K562 (cell line): Measurements from ENCODE around the gene SH2B2. TPM values are rescaled to one million over a fixed set of nuclear protein-coding genes. Genes with fewer than 3 reads are reported as not detected.

Experiments
- ARID3B ChIP-seq: fragments of 250-450 bp; sonication (Bioruptor Pico); IDR thresholded peaks from 2 replicates; pipeline ENCODE4 v1.4.0; 2020; ENCODE audit warnings: borderline replicate concordance
- CGGBP1 ChIP-seq: fragments of 250-450 bp; sonication (Bioruptor Pico); IDR thresholded peaks from 2 replicates; pipeline ENCODE4 v1.9.0; 2021; ENCODE audit warnings: mild to moderate bottlenecking
- DLX4 ChIP-seq: fragments of 250-450 bp; sonication (Bioruptor Pico); IDR thresholded peaks from 2 replicates; pipeline ENCODE4 v1.6.1; 2021; ENCODE audit warnings: mild to moderate bottlenecking
- E2F5 ChIP-seq: sonication (generic); formaldehyde crosslinking; IDR thresholded peaks from 2 replicates; pipeline ENCODE4 v1.8.0; 2022; ENCODE audit warnings: mild to moderate bottlenecking, missing genetic modification reagents
- FOXJ2 ChIP-seq: fragments of 200-800 bp; sonication (Bioruptor generic); IDR thresholded peaks from 2 replicates; pipeline ENCODE4 v1.6.1; 2016; ENCODE audit warnings: missing genetic modification characterization, missing compliant biosample characterization
- GTF2B ChIP-seq: IDR thresholded peaks from 2 replicates; pipeline ENCODE4 v1.6.1; 2011; ENCODE audit not compliant: insufficient read length; ENCODE audit errors: extremely low read depth
- MEIS2 ChIP-seq: fragments of 450-650 bp; IDR thresholded peaks from 2 replicates; pipeline ENCODE4 v1.6.1; 2014; ENCODE audit warnings: mild to moderate bottlenecking; ENCODE audit not compliant: partially characterized antibody
- PHB2 ChIP-seq: fragments of 450-650 bp; IDR thresholded peaks from 2 replicates; pipeline ENCODE4 v1.6.1; 2017; ENCODE audit warnings: low read depth
- POLR2AphosphoS5 ChIP-seq: IDR thresholded peaks from 2 replicates; pipeline ENCODE4 v1.6.1; 2011; ENCODE audit warnings: mild to moderate bottlenecking, low read depth, low read length, moderate library complexity; ENCODE audit not compliant: control insufficient read depth, insufficient read depth
- RBM14 ChIP-seq: fragments of 200-400 bp; formaldehyde crosslinking; IDR thresholded peaks from 2 replicates; pipeline ENCODE4 v1.6.1; 2018; ENCODE audit warnings: low read depth, mild to moderate bottlenecking, low read length, moderate library complexity, borderline replicate concordance; ENCODE audit not compliant: insufficient read depth
- SMAD1 ChIP-seq: fragments of 150-350 bp; IDR thresholded peaks from 2 replicates; pipeline ENCODE4 v1.6.1; 2014; ENCODE audit warnings: low read length, low read depth; ENCODE audit not compliant: partially characterized antibody
- UBTF ChIP-seq, 2 experiments: IDR thresholded peaks; 2 replicates each; pipeline ENCODE4 v1.6.1; 2012; ENCODE audit warnings: improper control_type of control experiment in 2 of 2, low read depth in 2 of 2, low read length in 2 of 2, borderline replicate concordance in 1 of 2
- ZBTB5 ChIP-seq: fragments of 450-650 bp; IDR thresholded peaks from 2 replicates; pipeline ENCODE4 v1.6.1; 2017; ENCODE audit warnings: antibody characterized with exemption
- ZNF324 ChIP-seq: fragments of 250-450 bp; sonication (Bioruptor Pico); IDR thresholded peaks from 2 replicates; pipeline ENCODE4 v1.4.0; 2020; ENCODE audit warnings: mild to moderate bottlenecking
- ZNF57 ChIP-seq: fragments of 450-650 bp; formaldehyde crosslinking; IDR thresholded peaks from 2 replicates; pipeline ENCODE4 v1.4.0; 2020; ENCODE audit warnings: mild to moderate bottlenecking, moderate library complexity
- polyA plus RNA-seq, 8 experiments: library from polyadenylated mRNA; depleted of rRNA in 4 of 8; stranded (reverse) in 5 of 8; unstranded in 3 of 8; fragments of >200 nt; fragmentation: Nextera tagmentation in 2 of 8; fragmentation: Illumina TruSeq in 1 of 8; extraction: Ambion mirVana in 2 of 8; extraction: Trizol in 1 of 8; gene quantifications; 2 replicates each; pipeline versions ENCODE4 v1.2.1 to v1.2.3, GENCODE V29; 2011 to 2014; ENCODE audit warnings: inconsistent platforms in 1 of 8, missing spikeins in 1 of 8
- total RNA-seq, 7 experiments: library from RNA; depleted of rRNA in 6 of 7; stranded (reverse); fragments of >200 nt in 6 of 7; fragmentation: Illumina TruSeq in 2 of 7; extraction: Trizol in 2 of 7; gene quantifications; 2 replicates each; pipeline versions ENCODE4 v1.2.1 to v1.2.3, GENCODE V29; 2011 to 2021; ENCODE audit warnings: low replicate concordance in 1 of 7

The SH2B2 gene
- total and polyA plus RNA-seq, 9 of the 15 experiments (the other 6 are each of a cell fraction or from before 2014, with no cell fraction given) = 0.03 to 0.89 (median 0.07) TPM; not detected in 4

- peak; percentile 85 for TF ChIP-seq UBTF (IDR thresholded peaks at IDR 0.05; ENCODE audit: borderline replicate concordance in 1 of 2, low read depth in 2 of 2, low read length in 2 of 2)
- no peak for TF ChIP-seq E2F5 (CRISPR knock-in tag)
- no peak for TF ChIP-seq DLX4
- TF ChIP-seq CGGBP1 = no peak
- no peak for TF ChIP-seq GTF2B
- TF ChIP-seq SMAD1 = no peak
- no peak for TF ChIP-seq FOXJ2 (tag)
- TF ChIP-seq ZBTB5 = no peak
- 0 out of 2 replicates have a peak, but pooled peaks have one; percentile 53 for TF ChIP-seq RBM14
- no peak for TF ChIP-seq ZNF57 (CRISPR knock-in tag)
- no peak for TF ChIP-seq ZNF324 (CRISPR knock-in tag)
- peak; percentile 92 for TF ChIP-seq MEIS2
- peak; percentile 56; the same call in 1 of the 2 replicates for TF ChIP-seq POLR2AphosphoS5
- no peak for TF ChIP-seq ARID3B (CRISPR knock-in tag)
- TF ChIP-seq PHB2 = no peak
Measured at GRCh38 chr7:102286237-102287110, at the start of gene SH2B2 (continued).
